ENCODE results near the gene ZCCHC7. TPM values are rescaled to one million over a fixed set of nuclear protein-coding genes. Genes with fewer than 3 reads are reported as not detected.

The ZCCHC7 gene
- total RNA-seq, 1 donor from 2014 or later = 21.7 TPM

DNA sequence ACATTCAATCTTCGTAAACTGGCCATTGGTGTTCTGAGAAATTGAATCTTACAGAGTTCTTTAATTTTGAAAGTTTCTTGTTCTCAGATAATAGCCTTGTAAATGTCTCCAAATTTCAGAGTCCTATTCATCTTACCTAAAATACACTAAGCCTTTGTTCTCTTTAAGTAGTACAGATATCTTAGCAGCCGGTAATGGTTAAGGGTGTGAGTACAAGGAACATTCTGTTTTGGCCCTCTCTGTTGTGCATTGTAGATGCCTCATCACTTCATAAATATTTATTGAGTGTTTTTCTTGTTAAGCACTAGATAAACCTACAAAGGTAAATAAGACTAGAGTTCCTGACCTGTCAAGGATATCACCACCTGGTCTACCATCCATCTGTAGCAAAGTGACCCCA, 35.2 kb downstream of the ZCCHC7 start:
- FAIRE-seq (no peak), DNase-seq (ENCODE audit: low read depth) (no peak)
- H3K27me3 ChIP-seq (ENCODE audit: insufficient read depth, low read length) = no peaks in the 10 kb centered on the region
- no peaks in the 10 kb centered on the region for H3K9me3 Mint-ChIP-seq (ENCODE audit: unreplicated experiment)
- H3K27ac Mint-ChIP-seq (ENCODE audit: unreplicated experiment) = no peak overlapping the region
- no peak overlapping the region for H3K27ac ChIP-seq (ENCODE audit: low read depth, low read length)
- no peaks in the 10 kb centered on the region for H3K27me3 Mint-ChIP-seq (ENCODE audit: low read depth, unreplicated experiment)
- H3K79me2 ChIP-seq (ENCODE audit: insufficient read depth, low read length) = no peaks in the 10 kb centered on the region
- no peak overlapping the region for H3K4me3 Mint-ChIP-seq (ENCODE audit: unreplicated experiment)
- H3K4me2 ChIP-seq (ENCODE audit: low read length) = no peak overlapping the region
- H3K9ac ChIP-seq (ENCODE audit: low read length) = no peak overlapping the region
- H3K4me3 ChIP-seq (ENCODE audit: insufficient read depth, low read depth, low read length) = no peak overlapping the region
- H3K36me3 ChIP-seq (ENCODE audit: insufficient read depth, low read length) = no peaks in the 10 kb centered on the region
- no peak overlapping the region for H2AFZ ChIP-seq (ENCODE audit: low read depth, low read length)
- H3K4me1 Mint-ChIP-seq (ENCODE audit: low read depth, unreplicated experiment) = peaks cover 9% of the 10 kb centered on the region
- H3K4me1 ChIP-seq (ENCODE audit: insufficient read depth, low read length) = peaks cover 4% of the 10 kb centered on the region
- peaks cover 42% of the 10 kb centered on the region for H4K20me1 ChIP-seq (ENCODE audit: insufficient read depth, low read length)
- H3K36me3 Mint-ChIP-seq (ENCODE audit: low read depth, unreplicated experiment) = peaks cover 2% of the 10 kb centered on the region
- TF ChIP-seq EZH2 (IDR thresholded peaks at IDR 0.05; ENCODE audit: insufficient read depth, low read length) = no peak
- TF ChIP-seq, protein P1, sequence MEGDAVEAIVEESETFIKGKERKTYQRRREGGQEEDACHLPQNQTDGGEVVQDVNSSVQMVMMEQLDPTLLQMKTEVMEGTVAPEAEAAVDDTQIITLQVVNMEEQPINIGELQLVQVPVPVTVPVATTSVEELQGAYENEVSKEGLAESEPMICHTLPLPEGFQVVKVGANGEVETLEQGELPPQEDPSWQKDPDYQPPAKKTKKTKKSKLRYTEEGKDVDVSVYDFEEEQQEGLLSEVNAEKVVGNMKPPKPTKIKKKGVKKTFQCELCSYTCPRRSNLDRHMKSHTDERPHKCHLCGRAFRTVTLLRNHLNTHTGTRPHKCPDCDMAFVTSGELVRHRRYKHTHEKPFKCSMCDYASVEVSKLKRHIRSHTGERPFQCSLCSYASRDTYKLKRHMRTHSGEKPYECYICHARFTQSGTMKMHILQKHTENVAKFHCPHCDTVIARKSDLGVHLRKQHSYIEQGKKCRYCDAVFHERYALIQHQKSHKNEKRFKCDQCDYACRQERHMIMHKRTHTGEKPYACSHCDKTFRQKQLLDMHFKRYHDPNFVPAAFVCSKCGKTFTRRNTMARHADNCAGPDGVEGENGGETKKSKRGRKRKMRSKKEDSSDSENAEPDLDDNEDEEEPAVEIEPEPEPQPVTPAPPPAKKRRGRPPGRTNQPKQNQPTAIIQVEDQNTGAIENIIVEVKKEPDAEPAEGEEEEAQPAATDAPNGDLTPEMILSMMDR (IDR thresholded peaks at IDR 0.05; ENCODE audit: insufficient read depth, low read depth, low read length) = no peak
- no peaks in the 10 kb centered on the region for H3K9me3 ChIP-seq (ENCODE audit: insufficient read depth, low read depth, low read length)

DNA sequence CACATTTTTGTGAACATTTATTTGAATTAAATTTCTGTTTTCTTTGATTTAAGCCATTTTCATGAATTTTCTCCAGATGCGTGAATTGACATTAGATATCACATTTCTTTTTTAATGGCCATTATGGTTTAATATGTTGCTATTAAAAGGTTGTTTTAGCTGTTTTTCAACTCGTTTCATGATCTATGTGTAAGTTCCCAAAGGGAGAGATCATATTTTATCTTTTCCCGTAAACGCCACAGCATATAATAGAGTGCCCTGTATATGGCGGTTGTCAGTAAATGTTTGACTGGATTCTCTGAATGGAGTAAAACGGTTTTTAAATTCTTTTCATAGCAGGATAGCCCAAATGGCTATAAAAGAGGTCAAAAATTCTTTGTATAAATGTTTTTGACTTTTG, 35.8 kb downstream of the ZCCHC7 start:
- H3K4me1 Mint-ChIP-seq (ENCODE audit: low read depth, unreplicated experiment) = peaks cover 9% of the 10 kb centered on the region
- peaks cover 2% of the 10 kb centered on the region for H3K36me3 Mint-ChIP-seq (ENCODE audit: low read depth, unreplicated experiment)
- no peak overlapping the region for H3K4me3 Mint-ChIP-seq (ENCODE audit: unreplicated experiment)
- H3K27ac ChIP-seq (ENCODE audit: low read depth, low read length) = no peak overlapping the region
- no peaks in the 10 kb centered on the region for H3K27me3 Mint-ChIP-seq (ENCODE audit: low read depth, unreplicated experiment)
- H3K4me1 ChIP-seq (ENCODE audit: insufficient read depth, low read length) = peaks cover 4% of the 10 kb centered on the region
- no peaks in the 10 kb centered on the region for H3K9me3 ChIP-seq (ENCODE audit: insufficient read depth, low read depth, low read length)
- H3K36me3 ChIP-seq (ENCODE audit: insufficient read depth, low read length) = no peaks in the 10 kb centered on the region
- H4K20me1 ChIP-seq (ENCODE audit: insufficient read depth, low read length) = peaks cover 42% of the 10 kb centered on the region
- no peak overlapping the region for H3K9ac ChIP-seq (ENCODE audit: low read length)
- DNase-seq (ENCODE audit: low read depth) (no peak), FAIRE-seq (no peak)
- H3K79me2 ChIP-seq (ENCODE audit: insufficient read depth, low read length) = no peaks in the 10 kb centered on the region
- H3K4me2 ChIP-seq (ENCODE audit: low read length) = no peak overlapping the region
- H3K27ac Mint-ChIP-seq (ENCODE audit: unreplicated experiment) = no peak overlapping the region
- no peak overlapping the region for H3K4me3 ChIP-seq (ENCODE audit: insufficient read depth, low read depth, low read length)
- no peak overlapping the region for H2AFZ ChIP-seq (ENCODE audit: low read depth, low read length)
- H3K9me3 Mint-ChIP-seq (ENCODE audit: unreplicated experiment) = no peaks in the 10 kb centered on the region
- no peaks in the 10 kb centered on the region for H3K27me3 ChIP-seq (ENCODE audit: insufficient read depth, low read length)
- TF ChIP-seq EZH2 (IDR thresholded peaks at IDR 0.05; ENCODE audit: insufficient read depth, low read length) = no peak
- TF ChIP-seq, protein P1 (IDR thresholded peaks at IDR 0.05; ENCODE audit: insufficient read depth, low read depth, low read length) = no peak

DNA sequence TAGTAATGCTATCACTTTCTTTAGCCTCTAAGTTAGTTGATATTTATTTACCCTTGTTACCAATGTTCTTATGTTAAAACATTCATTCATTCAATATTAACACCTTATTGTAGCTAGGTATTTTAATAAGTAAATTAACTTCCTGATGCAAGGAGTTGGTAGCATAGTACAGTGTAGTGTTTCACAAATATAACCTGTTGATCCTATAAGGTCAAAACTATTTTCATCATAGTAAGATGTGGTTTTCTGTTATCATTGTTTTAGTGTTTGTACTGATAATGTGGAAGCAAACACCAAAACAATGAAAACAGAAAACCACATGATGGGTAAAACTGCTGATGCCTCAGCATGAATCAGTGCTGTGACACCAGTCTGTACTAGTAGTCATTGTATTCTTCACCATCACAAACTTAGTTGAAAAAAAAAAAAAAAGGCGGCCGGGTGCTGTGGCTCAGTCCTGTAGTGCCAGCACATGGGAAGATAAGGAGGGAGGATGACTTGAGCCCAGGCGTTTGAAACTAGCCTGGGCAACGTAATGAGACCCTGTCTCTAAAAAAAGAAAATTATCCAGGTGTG, 36.5 kb downstream of the ZCCHC7 start:
- Histone ChIP-seq H3K9me3 (ENCODE audit: insufficient read depth, low read depth, low read length) (no peaks in the 10 kb centered on the region), H3K4me1 (ENCODE audit: insufficient read depth, low read length) (peaks cover 4% of the 10 kb centered on the region), H4K20me1 (ENCODE audit: insufficient read depth, low read length) (peaks cover 42% of the 10 kb centered on the region), H3K4me2 (ENCODE audit: low read length) (no peak overlapping the region), H3K9ac (ENCODE audit: low read length) (no peak overlapping the region), H2AFZ (ENCODE audit: low read depth, low read length) (no peak overlapping the region), H3K79me2 (ENCODE audit: insufficient read depth, low read length) (no peaks in the 10 kb centered on the region), H3K27ac (ENCODE audit: low read depth, low read length) (no peak overlapping the region), H3K27me3 (ENCODE audit: insufficient read depth, low read length) (no peaks in the 10 kb centered on the region), H3K4me3 (ENCODE audit: insufficient read depth, low read depth, low read length) (no peak overlapping the region), H3K36me3 (ENCODE audit: insufficient read depth, low read length) (no peaks in the 10 kb centered on the region)
- H3K4me1 Mint-ChIP-seq (ENCODE audit: low read depth, unreplicated experiment) = peaks cover 9% of the 10 kb centered on the region
- peak; percentile 26 for FAIRE-seq
- H3K27ac Mint-ChIP-seq (ENCODE audit: unreplicated experiment) = no peak overlapping the region
- peak; percentile 16 for DNase-seq (ENCODE audit: low read depth)
- TF ChIP-seq, protein P1 (IDR thresholded peaks at IDR 0.05; ENCODE audit: insufficient read depth, low read depth, low read length) = no peak
- no peak for TF ChIP-seq EZH2 (IDR thresholded peaks at IDR 0.05; ENCODE audit: insufficient read depth, low read length)
- H3K4me3 Mint-ChIP-seq (ENCODE audit: unreplicated experiment) = no peak overlapping the region
- H3K9me3 Mint-ChIP-seq (ENCODE audit: unreplicated experiment) = no peaks in the 10 kb centered on the region
- H3K27me3 Mint-ChIP-seq (ENCODE audit: low read depth, unreplicated experiment) = no peaks in the 10 kb centered on the region
- H3K36me3 Mint-ChIP-seq (ENCODE audit: low read depth, unreplicated experiment) = peaks cover 2% of the 10 kb centered on the region

Data from astrocyte (in vitro differentiated cells and primary cell).